Measurements from ENCODE around the gene NPEPL1. TPM values are rescaled to one million over a fixed set of nuclear protein-coding genes. Genes with fewer than 3 reads are reported as not detected.

NPEPL1 gene
- total RNA-seq, 1 experiment from 2014 or later, result 31.1 TPM

DNA sequence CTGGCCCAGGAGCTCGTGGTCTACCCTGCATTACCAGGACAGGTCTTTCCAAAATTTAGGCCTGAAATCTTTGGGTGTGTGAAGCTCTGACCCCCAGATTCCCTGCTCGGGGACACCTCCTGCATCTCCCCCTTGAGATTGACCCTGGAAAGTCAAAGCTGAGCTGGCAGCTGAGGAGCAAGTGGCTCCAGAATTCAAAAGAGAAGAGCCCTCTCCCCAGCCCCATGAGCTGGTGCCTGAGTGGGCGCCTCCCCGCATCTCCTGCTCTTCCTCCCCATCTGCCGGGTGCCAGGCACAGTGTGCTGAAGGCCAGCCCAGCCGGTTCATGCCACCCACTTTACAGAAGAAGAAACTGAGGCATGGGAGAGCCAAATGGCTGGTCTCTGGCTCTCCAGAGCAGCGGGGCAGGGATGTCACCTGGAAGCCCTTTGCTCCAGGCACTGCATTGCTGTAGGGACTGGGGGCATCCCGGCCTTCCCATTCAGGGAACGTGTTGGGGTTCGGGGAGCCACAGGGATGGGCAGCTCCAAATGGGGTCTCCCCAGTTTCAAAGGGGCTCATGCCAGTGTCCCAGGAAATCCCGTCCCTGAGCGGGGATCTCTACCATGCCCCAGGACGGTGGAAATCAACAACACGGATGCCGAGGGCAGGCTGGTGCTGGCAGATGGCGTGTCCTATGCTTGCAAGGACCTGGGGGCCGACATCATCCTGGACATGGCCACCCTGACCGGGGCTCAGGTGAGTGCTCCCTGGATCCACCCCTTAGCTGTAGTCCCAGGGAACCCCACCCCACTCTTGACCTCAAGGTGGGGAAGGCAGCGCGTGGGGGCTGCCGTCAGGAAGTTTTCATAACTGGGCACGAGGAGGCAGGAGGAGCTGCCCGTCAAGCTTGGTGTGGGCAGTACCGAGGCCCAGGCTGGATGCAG lies 20.5 kb downstream of the NPEPL1 start:
- TF ChIP-seq, protein P1, sequence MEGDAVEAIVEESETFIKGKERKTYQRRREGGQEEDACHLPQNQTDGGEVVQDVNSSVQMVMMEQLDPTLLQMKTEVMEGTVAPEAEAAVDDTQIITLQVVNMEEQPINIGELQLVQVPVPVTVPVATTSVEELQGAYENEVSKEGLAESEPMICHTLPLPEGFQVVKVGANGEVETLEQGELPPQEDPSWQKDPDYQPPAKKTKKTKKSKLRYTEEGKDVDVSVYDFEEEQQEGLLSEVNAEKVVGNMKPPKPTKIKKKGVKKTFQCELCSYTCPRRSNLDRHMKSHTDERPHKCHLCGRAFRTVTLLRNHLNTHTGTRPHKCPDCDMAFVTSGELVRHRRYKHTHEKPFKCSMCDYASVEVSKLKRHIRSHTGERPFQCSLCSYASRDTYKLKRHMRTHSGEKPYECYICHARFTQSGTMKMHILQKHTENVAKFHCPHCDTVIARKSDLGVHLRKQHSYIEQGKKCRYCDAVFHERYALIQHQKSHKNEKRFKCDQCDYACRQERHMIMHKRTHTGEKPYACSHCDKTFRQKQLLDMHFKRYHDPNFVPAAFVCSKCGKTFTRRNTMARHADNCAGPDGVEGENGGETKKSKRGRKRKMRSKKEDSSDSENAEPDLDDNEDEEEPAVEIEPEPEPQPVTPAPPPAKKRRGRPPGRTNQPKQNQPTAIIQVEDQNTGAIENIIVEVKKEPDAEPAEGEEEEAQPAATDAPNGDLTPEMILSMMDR (conservative IDR thresholded peaks at IDR 0.05), result no peak
- H4K20me1 ChIP-seq (ENCODE audit: control insufficient read depth, insufficient read depth, insufficient read length), result no peaks in the 10 kb centered on the region
- DNase-seq, result peak; percentile 20

More for the DNA sequence above, 20.5 kb downstream of the NPEPL1 start:
- no peaks in the 10 kb centered on the region for H3K4me1 ChIP-seq (ENCODE audit: insufficient read depth, low read length)
- no peak overlapping the region for H2BK120ac ChIP-seq (ENCODE audit: low read depth, low read length, poor library complexity, severe bottlenecking)
- H3K23ac ChIP-seq (ENCODE audit: insufficient read length, low read depth, low read length), result no peak overlapping the region
- no peak overlapping the region for H2BK5ac ChIP-seq (ENCODE audit: insufficient read length, low read length)
- H3K4me2 ChIP-seq (ENCODE audit: insufficient read depth, insufficient read length, low read length), result no peak overlapping the region
- H2AK5ac ChIP-seq (ENCODE audit: insufficient read length, low read length), result no peak overlapping the region
- H3K27me3 ChIP-seq (ENCODE audit: insufficient read depth, low read length), result no peaks in the 10 kb centered on the region
- H3T11ph ChIP-seq (ENCODE audit: low read length), result no peak overlapping the region
- no peak overlapping the region for H2BK20ac ChIP-seq (ENCODE audit: low read depth, low read length, poor library complexity, severe bottlenecking)
- no peaks in the 10 kb centered on the region for H3K9me3 ChIP-seq (ENCODE audit: control insufficient read depth, low read depth, low read length)
- no peaks in the 10 kb centered on the region for H3K27me3 Mint-ChIP-seq (ENCODE audit: low read depth)
- H3K79me2 ChIP-seq (ENCODE audit: insufficient read depth, low read length), result no peaks in the 10 kb centered on the region
- no peak overlapping the region for H3K18ac ChIP-seq (ENCODE audit: insufficient read length, low read depth, low read length)
- no CpG with 5 or more reads among the region's 24 CpGs for WGBS (ENCODE audit: extremely low coverage, insufficient read length, low lambda C conversion rate)
- no peak overlapping the region for H2BK12ac ChIP-seq (ENCODE audit: insufficient read length, low read depth, low read length)
- no peak overlapping the region for H4K5ac ChIP-seq (ENCODE audit: insufficient read length, low read depth, low read length)
- H2BK15ac ChIP-seq (ENCODE audit: low read depth, low read length), result no peak overlapping the region
- no peak overlapping the region for H4K8ac ChIP-seq (replicated peaks; ENCODE audit: insufficient read length, low read depth, low read length)
- H3K56ac ChIP-seq (ENCODE audit: insufficient read length, low read depth, low read length), result no peak overlapping the region
- no peak overlapping the region for H3K14ac ChIP-seq (ENCODE audit: insufficient read depth, low read length)
- no peak overlapping the region for H4K91ac ChIP-seq (ENCODE audit: insufficient read length, low read depth, low read length)
- peak overlapping the region in 1 of 3 experiments; percentile 53; a peak in 1 of 7 replicates for H3K27ac Mint-ChIP-seq
- H3K27ac ChIP-seq (ENCODE audit: insufficient read length, low read depth, low read length), result no peak overlapping the region
- H3K36me3 Mint-ChIP-seq (ENCODE audit: insufficient read depth in 1 of 3, low read depth in 3 of 3), result 0 out of 7 replicates have a peak, but pooled peaks cover 0 to 3% (median 0%) of the 10 kb centered on the region in 3 experiments
- H3K9me3 Mint-ChIP-seq, result no peaks in the 10 kb centered on the region
- no peak overlapping the region for H3K9ac ChIP-seq (ENCODE audit: extremely low read depth, insufficient read length, low read length)
- H2AFZ ChIP-seq (ENCODE audit: low read length), result no peak overlapping the region
- no peaks in the 10 kb centered on the region for H3K23me2 ChIP-seq (ENCODE audit: insufficient read length, low read depth, low read length, poor library complexity, severe bottlenecking)
- no peak overlapping the region for H3K4ac ChIP-seq (ENCODE audit: low read depth, low read length)
- H3K4me3 Mint-ChIP-seq, result no peak overlapping the region
- H3K4me1 Mint-ChIP-seq, result peaks cover 0 to 11% of the 10 kb centered on the region in 2 experiments; a peak in 1 of 4 replicates
- H3K79me1 ChIP-seq (ENCODE audit: insufficient read depth, low read depth, low read length, poor library complexity, severe bottlenecking), result no peaks in the 10 kb centered on the region

All from H9 (cell line).